HUDEP-2 (cell line): ENCODE measurements around the gene TPRKB.
A peak's percentile ranks its signal among the peaks of the same experiment; 100 is the strongest.
"Not testable (repeated sequence)": the region's sequence is repeated elsewhere in the genome, so short reads cannot be mapped to it uniquely, and the experiment has no call there.

Source experiments
- DNase-seq, 76 experiments: peaks; one replicate each; lab custom pipeline; 2025; ENCODE audit not compliant: unreplicated experiment in 76 of 76; lab: John Stamatoyannopoulos, UW

The TPRKB gene

DNA sequence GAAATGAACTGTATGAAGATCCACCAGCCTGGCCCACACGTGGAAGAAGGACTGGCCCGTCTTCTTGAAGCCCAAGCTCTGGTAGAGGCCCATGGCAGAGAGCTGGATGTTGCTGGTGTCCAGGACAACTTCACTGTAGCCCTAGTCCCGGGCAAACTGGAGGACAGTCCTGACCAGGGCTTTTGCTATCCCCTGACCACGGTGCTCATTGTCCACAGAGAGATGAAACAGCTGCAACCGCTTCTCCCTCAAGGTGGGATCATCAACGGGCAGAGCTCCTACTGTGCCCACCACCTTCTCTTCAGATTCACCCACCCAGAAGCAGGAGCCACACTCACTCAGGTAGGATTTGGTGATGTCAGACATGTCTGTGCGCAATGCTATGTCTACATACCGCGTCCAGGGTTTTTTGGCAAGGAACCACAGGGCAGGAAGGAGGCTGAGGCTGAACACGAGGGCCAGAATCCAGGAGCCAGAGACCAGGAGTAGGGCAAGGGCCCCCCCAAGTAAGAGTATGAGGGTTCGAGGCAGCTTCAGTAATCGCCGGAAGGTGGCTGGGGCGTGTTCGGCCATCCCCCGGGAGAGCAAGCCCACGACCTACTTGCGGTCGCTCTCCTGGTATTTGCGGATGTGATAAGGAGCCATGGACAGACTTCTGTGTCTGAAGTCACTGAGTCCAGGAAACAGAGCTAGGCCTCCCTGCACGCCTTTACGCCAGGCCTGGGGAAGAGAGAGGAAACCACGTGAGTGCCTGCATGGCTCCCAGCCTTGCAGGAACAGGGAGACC lies 36.3 kb downstream of the TPRKB start:
- DNase-seq, result no peak

DNA sequence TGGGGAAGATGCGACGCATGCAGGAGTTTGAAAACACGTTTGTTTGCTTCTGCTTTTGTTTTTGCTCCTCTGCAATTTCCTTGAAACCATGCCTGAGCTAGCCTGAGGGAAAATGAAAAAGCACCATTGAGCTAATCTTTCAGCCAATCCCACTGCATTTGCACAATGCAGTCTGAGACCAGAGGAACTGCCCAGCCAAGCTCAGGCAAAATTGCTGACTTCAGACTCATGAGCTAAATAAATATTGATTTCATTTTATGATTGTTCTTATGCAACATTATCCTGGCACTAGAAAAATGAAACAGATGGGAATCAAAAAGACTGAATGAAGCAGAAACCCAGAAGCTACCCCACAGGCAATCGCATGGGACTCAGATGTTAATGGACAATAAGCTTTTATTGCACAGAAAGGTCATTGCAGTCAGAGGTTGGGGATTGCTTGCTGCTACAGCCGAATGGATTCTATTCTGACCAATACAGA lies 37.0 kb downstream of the TPRKB start:
- DNase-seq, result no peak

DNA sequence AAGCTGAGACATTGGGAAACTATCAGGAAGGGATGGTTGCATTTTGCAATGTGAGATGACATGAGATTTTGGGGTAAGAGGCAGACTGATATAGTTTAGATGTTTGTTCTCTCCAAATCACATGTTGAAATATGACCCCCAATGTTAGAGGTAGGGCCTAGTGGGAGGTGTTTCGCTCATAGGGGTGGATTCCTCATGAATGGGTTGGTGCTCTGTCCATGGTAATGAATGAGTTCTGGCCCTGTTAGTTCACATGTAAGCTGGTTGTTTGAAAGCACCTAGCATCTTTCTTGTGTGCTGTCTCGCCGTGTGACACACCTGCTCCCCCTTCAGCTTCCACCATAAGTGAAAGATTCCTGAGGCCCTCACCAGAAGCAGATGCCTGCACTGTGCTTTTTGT lies 37.7 kb downstream of the TPRKB start:
- no peak for DNase-seq

DNA sequence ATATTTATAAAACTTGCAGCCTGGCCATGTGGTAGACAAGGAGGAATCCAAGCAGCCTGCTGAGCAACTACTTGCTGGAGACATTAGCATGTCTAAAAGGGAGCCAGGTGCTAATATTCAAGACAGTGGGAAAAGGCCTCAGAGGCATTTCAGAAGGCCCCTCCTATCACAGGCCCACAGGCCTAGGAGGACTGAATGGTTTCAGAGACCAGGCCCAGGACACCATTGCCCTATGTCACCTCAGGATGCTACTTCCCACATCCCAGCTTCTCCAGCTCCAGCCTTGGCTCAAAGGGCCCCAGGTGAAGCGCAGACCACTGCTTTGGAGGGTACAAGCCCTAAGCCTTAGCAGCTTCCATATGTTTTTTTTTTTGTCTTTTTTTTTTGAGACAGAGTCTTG lies 39.0 kb downstream of the TPRKB start:
- DNase-seq, result no peak

DNA sequence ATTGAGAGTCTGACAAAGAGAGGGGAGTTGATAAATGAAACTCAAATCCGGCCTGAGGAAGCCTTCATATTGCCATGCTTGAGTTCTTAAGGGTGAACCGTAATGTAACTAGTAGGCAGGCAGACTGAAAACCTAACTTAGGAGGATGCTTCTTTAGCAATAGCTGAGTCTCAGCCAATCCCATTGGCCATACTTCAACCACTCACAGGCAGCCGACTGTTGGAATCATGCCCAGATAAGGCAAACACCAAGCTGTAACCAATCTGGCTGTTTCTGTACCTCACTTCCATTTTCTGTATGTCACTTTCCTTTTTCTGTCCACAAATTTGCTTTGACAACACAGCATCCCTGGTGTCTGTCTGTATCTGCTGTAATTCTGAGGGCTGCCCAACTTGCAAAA lies 39.5 kb downstream of the TPRKB start:
- DNase-seq, result no peak

DNA sequence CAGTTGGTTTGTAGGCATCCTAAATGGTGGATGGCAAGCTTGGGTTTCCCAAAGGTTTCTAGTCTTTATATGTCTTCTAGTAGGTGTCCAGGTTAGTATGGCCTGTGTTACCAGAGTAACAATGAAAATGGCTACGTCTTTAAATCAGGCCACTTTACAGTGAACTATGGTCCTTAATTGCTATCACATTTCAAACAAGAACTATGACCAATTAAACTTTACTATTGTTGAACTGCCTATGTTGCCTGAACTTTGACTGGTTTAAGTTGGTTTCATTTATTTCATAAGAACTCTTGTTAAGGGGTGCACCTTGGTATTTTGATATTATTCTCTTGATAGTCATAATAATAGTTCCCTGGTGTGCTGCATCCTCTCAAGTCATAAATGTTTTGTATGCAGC lies 40.2 kb downstream of the TPRKB start:
- not testable (repeated sequence) for DNase-seq

DNA sequence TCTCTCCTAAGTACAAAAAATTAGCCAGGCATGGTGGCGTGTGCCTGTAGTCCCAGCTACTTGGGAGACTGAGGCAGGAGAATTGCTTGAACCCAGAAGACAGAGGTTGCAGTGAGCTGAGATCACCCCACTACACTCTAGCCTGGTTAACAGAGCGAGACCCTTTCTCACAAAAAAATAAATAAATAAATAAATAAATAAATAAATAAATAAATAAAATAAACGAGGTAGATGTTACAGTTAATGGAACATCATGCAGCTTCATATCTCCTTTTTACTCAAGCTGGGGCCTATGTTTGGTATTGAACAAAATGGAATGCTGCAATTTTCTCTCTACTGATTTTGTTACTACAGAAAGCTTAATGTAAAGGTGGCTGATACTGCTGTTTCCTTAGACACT lies 40.6 kb downstream of the TPRKB start:
- not testable (repeated sequence) for DNase-seq

DNA sequence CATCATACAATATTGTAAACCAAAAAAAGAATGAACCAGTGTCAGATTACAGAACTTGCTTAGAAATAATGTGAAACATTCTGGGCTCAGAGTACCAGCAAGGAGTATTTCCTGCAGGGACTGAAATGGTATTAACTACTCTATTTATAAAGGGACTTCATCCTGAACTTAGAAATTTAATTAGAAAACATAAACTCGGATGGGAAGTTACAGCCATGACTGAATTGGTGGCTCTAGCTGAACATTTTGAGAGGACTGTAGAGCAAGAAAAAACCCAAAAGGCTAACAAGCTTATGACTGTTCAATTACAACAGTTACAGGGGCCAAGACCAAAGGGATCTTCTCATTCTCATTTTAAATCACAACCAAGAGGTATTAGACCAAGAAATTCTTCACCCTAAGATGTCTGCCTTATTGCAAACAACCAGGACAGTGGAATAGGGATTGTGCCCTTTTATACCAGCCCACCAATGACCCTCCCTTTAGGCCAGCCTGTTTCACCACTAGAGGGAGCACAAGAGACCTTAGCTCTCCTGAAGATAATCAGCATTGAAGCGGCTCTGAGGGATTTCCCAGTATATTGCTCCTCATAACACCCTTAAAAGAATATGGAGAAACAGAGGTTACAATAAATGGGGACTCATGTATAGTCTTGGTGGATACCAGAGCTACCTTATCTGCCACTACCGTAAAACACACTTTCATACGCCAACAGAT lies 46.6 kb downstream of the TPRKB start:
- DNase-seq, result peak in 11 of 76 experiments; percentile 0 to 22 (median 8)

DNA sequence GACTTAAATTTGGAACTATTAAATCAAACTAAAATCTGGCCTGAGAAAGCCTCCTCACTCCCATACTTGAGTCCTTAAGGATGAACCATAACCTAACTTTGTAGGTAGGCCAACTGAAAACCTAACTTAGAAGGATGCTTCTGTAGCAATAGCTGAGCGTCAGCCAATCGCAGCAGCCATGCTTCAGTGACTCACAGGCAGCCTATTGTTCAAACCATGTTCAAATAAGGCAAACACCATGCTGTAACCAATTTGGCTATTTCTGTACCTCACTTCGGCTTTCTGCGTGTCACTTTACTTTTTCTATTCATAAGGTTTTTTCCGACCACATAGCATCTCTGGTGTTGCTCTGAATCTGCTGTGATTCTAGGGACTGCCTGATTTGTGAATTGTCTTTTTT lies 48.7 kb downstream of the TPRKB start:
- not testable (repeated sequence) for DNase-seq

DNA sequence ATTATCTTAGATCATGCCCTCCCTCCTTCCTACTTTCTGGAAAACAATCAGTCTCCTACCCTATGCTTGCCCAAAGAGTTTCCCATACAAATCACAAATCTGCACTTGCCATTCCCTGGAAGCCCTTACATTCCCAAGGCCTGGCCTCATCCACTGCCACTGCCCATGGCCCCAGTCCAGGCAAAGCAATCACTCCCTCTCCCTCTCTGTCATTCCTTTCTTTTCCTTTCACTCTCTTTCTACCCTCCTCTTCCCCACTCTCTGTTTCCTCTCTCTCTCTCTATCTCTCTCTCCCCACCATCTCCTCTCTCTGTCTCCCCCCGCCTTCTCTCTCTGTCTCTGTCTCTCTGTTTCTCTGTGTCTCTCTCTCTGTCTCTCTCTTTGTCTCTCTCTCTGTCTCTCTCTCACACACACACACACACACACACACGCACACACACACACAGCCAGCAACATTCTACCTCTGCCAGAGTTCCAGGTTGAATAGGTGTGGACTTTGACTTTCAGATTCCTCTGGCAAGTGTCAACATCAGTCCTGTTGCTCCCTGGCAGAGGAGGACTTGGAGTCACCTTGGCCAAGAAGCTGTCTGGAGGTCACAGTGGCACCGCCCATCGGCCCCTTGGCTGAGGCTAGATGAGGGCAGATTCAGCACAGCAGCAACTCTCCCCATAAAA lies 51.2 kb downstream of the TPRKB start:
- no peak for DNase-seq

DNA sequence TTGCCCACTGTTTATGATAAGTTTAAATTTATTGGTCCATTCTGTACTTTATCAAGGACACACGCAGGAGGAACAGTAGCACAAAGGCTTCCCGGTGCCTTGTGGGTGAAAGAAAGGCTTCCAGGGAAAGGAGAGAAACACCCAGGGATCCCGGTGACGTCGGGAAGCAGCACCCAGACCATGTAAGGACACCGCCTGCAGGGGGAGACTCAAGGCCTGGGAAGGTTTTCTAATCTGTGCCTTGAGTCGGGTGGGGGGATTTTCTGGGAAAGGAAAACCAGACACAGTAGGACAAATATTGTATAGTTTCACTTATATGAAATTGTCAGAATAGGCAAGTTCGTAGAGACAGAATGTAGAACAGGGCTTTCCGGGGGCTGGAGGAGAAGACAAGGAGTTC lies 52.2 kb downstream of the TPRKB start:
- not testable (repeated sequence) for DNase-seq

DNA sequence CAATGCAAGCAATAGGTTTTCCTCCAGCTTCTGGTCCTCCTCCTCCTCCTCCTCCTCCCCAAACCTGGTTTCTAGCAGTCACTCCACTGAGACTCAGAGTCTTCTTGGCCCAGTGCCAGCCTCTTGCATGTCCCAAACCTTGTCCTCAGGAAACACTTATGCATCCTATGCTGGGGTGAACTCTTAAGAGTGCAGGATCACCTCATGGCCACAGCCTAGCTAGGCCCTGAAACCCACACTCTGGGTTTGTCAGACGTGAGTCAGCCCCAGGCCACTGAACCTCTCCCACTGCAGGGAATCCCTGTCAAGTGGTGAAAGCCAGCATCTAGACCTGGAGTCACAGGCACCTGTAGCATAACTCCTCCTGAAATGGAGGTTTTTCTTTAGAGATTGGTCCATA lies 52.8 kb downstream of the TPRKB start:
- DNase-seq, result not testable (repeated sequence)

DNA sequence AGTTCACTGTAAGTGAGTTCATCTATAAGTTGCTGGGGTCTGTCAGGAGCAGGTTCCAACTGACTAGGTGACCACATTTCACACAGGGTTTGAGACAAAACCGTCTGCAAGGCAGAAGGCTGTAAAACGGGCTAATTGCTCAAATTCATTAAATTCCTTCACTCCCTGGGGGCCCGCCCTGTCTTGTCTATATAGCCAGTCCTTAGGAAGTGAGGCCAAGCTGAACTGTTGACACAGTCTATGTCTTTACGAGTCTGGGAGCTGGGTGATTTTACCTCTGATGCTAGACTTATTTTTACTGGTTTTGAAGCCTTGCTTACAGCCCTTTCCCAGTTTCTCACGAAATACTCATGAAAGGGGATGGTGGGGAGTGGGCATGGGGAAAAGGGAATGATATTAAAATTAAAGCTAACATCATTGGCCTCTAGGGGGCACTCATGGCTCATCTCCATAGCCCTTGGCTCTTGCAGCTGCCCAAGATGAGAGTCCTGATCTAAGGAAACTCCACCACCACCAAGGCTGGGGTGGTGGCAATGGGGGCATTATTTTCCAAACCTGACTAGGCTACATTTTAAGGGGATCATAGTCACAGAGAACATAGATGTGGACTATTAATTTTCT lies 57.1 kb downstream of the TPRKB start:
- DNase-seq, result peak in 19 of 76 experiments; percentile 1 to 37 (median 16)
